Hepatocyte (in vitro differentiated cells): ENCODE measurements around the gene GOLGA2. TPM values are rescaled to one million over a fixed set of nuclear protein-coding genes. Genes with fewer than 3 reads are reported as not detected.

Experiments used
- DNase-seq: peaks from one replicate; pipeline ENCODE4 v3.0.0-alpha.2; 2016; ENCODE audit warnings: low spot score
- H2AFZ ChIP-seq: fragments of 200-600 bp; sonication (generic); 2 replicates; pipeline ENCODE4 v1.6.0; 2016; ENCODE audit warnings: antibody characterized with exemption, mild to moderate bottlenecking
- H3K27ac ChIP-seq: fragments of 200-600 bp; sonication (generic); 2 replicates; pipeline ENCODE4 v1.5.1; 2016; ENCODE audit warnings: mild to moderate bottlenecking
- H3K27me3 ChIP-seq: fragments of 200-600 bp; sonication (generic); 2 replicates; pipeline ENCODE4 v1.6.1; 2016
- H3K36me3 ChIP-seq: fragments of 200-600 bp; sonication (generic); replicated peaks from 2 replicates; pipeline ENCODE4 v1.5.1; 2016; ENCODE audit warnings: low read depth; ENCODE audit not compliant: insufficient read depth
- H3K4me1 ChIP-seq: fragments of 200-600 bp; sonication (generic); 2 replicates; pipeline ENCODE4 v1.5.1; 2016; ENCODE audit warnings: mild to moderate bottlenecking, moderate library complexity; ENCODE audit not compliant: insufficient read depth
- H3K4me2 ChIP-seq: fragments of 200-600 bp; sonication (generic); 2 replicates; pipeline ENCODE4 v1.6.0; 2016
- H3K4me3 ChIP-seq: fragments of 200-600 bp; sonication (generic); 2 replicates; pipeline ENCODE4 v1.5.1; 2016; ENCODE audit warnings: mild to moderate bottlenecking
- H3K79me2 ChIP-seq: fragments of 200-600 bp; sonication (generic); 2 replicates; pipeline ENCODE4 v1.6.0; 2017; ENCODE audit warnings: mild to moderate bottlenecking
- H3K9me2 ChIP-seq: fragments of 200-600 bp; sonication (generic); replicated peaks from 2 replicates; pipeline ENCODE4 v1.6.0; 2017; ENCODE audit warnings: mild to moderate bottlenecking; ENCODE audit not compliant: insufficient read depth
- H3K9me3 ChIP-seq: fragments of 200-600 bp; sonication (generic); 2 replicates; pipeline ENCODE4 v1.5.1; 2016; ENCODE audit warnings: low read depth, mild to moderate bottlenecking
- H4K20me1 ChIP-seq: fragments of 200-600 bp; sonication (generic); 2 replicates; pipeline ENCODE4 v1.6.0; 2016; ENCODE audit warnings: mild to moderate bottlenecking; ENCODE audit not compliant: insufficient read depth, poor library complexity, severe bottlenecking
- EZH2 ChIP-seq: fragments of 200-600 bp; sonication (generic); IDR thresholded peaks from 2 replicates; pipeline ENCODE4 v1.6.1; 2016; ENCODE audit warnings: antibody characterized with exemption, mild to moderate bottlenecking, borderline replicate concordance
- EZH2phosphoT487 ChIP-seq: fragments of 200-600 bp; sonication (generic); IDR thresholded peaks from one replicate; pipeline ENCODE4 v1.6.1; 2018; ENCODE audit warnings: antibody characterized with exemption, mild to moderate bottlenecking, low read depth, moderate library complexity; ENCODE audit not compliant: unreplicated experiment, severe bottlenecking
- WGBS: methylation state at CpG from one replicate; pipeline ENCODE4 v1.1.6; 2016; ENCODE audit warnings: low lambda C conversion rate; ENCODE audit errors: missing lambda C conversion rate; 5-methylcytosine and 5-hydroxymethylcytosine counted together
- polyA plus RNA-seq: library from polyadenylated mRNA; unstranded; fragments of >200 nt; fragmentation: Nextera tagmentation; extraction: Ambion mirVana; gene quantifications from 2 replicates; pipeline ENCODE4 v1.2.1, GENCODE V29; 2016
- total RNA-seq: library from RNA; depleted of rRNA; stranded (reverse); fragments of >200 nt; gene quantifications from 2 replicates; pipeline ENCODE4 v1.2.3, GENCODE V29; 2014
- TF ChIP-seq, protein P1 (sequence below): fragments of 200-600 bp; sonication (generic); IDR thresholded peaks from 2 replicates; pipeline ENCODE4 v1.5.1; 2016; ENCODE audit warnings: antibody characterized with exemption, mild to moderate bottlenecking; ENCODE audit not compliant: poor library complexity

The GOLGA2 gene
- total and polyA plus RNA-seq, 2 experiments from 2014 or later: 37.6 to 79.9 TPM

DNA sequence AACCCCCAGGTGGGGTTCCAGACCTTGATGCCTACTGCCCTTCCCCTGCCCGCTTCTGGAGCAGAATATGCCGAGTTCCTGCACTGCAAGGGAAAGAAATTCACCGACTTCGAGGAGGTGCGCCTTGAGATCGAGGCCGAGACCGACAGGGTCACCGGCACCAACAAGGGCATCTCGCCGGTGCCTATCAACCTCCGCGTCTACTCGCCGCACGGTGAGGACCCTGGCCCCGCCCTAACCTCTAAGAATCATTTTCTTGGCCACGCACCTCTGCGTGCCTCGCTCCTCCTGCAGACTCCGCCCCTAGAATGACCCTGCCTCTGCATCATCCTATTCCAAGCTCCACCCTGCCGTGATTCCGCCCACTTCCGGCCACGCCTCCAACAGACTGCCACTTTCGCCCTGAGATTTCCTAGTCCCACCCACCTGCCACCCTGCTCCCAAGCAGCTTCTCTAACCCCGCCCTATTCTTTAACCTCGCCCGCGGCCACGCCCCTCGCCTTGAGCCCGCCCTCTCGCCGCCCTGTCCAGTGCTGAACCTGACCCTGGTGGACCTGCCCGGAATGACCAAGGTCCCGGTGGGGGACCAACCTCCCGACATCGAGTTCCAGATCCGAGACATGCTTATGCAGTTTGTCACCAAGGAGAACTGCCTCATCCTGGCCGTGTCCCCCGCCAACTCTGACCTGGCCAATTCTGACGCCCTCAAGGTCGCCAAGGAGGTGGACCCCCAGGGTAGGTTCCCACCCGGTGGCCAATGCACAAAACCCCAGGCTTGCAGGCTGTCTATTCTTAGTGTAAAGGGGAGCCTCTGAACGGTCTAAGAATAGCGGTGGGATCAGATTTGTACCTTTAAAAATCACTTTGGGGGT, 57.1 kb downstream of the GOLGA2 start:
- Histone ChIP-seq H3K4me1 (peaks cover 10% of the 10 kb centered on the region), H4K20me1 (no peaks in the 10 kb centered on the region), H3K9me2 (no peaks in the 10 kb centered on the region), H3K36me3 (no peaks in the 10 kb centered on the region), H3K4me3 (no peak overlapping the region), H2AFZ (no peak overlapping the region), H3K27me3 (no peaks in the 10 kb centered on the region), H3K4me2 (peak overlapping the region; percentile 69), H3K9me3 (no peaks in the 10 kb centered on the region), H3K79me2 (no peaks in the 10 kb centered on the region), H3K27ac (peak overlapping the region; percentile 32)
- WGBS: 40% methylated on average over 42 of the region's 47 CpGs
- TF ChIP-seq, protein P1, sequence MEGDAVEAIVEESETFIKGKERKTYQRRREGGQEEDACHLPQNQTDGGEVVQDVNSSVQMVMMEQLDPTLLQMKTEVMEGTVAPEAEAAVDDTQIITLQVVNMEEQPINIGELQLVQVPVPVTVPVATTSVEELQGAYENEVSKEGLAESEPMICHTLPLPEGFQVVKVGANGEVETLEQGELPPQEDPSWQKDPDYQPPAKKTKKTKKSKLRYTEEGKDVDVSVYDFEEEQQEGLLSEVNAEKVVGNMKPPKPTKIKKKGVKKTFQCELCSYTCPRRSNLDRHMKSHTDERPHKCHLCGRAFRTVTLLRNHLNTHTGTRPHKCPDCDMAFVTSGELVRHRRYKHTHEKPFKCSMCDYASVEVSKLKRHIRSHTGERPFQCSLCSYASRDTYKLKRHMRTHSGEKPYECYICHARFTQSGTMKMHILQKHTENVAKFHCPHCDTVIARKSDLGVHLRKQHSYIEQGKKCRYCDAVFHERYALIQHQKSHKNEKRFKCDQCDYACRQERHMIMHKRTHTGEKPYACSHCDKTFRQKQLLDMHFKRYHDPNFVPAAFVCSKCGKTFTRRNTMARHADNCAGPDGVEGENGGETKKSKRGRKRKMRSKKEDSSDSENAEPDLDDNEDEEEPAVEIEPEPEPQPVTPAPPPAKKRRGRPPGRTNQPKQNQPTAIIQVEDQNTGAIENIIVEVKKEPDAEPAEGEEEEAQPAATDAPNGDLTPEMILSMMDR: no peak
- TF ChIP-seq EZH2phosphoT487 (no peak), EZH2 (no peak)
- peak; percentile 94 for DNase-seq

DNA sequence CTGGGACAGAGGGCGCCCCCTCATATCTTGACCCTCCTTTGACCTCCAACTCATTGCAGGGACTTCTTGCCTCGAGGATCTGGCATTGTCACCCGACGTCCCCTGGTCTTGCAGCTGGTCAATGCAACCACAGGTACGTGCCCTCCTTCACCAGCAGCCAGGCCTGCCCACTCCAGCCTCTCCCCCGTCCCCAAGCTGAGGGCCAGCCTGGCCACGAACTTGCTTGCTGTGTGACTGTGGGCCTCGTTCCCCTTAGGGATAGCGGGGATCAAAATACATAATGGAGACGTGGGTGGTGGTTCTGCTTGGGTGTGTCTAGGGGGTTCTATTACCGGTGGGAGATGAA, 57.7 kb downstream of the GOLGA2 start:
- Histone ChIP-seq H2AFZ (no peak overlapping the region), H3K27me3 (no peaks in the 10 kb centered on the region), H3K9me2 (no peaks in the 10 kb centered on the region), H3K36me3 (no peaks in the 10 kb centered on the region), H3K4me2 (peak overlapping the region; percentile 69), H3K4me3 (no peak overlapping the region), H3K9me3 (no peaks in the 10 kb centered on the region), H4K20me1 (no peaks in the 10 kb centered on the region), H3K79me2 (no peaks in the 10 kb centered on the region), H3K4me1 (peaks cover 10% of the 10 kb centered on the region), H3K27ac (peak overlapping the region; percentile 32)
- WGBS: 78% methylated on average over 11 of the region's 11 CpGs
- no peak for TF ChIP-seq EZH2phosphoT487
- DNase-seq: no peak

DNA sequence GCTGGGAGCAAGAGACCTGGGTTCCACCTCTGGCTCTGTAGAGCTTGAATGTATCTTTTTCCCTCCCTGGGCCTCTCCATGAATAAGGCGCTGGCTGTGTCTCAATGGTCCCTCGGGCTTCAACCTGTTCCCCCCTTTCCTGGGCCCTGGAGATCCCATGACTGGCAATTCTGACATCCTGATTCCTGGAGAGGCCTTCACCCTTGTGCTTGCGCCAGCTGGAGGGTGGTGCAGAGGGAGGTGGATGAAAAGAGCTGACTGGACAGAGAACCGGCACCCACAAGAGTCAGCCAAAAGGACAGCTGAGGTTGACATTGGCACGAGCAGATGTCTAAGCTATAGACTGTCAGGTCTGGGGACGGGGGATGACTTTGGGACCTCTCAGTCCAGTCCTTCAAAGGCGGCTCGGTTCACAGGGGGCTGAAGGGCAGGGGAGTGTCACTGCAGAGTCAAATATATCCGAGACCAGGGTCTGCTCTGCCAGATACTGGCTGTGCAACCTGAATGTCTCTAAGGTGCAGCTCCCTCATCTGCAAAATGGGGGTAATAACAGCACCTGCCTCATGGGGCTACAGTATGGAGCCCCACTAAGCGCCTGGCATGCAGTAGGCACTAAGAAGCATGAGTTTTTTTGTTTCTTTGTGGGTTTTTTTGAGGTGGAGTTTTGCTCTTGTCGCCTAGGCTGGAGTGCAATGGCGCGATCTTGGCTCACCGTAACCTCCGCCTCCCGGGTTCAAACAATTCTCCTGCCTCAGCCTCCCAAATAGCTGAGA, 58.8 kb downstream of the GOLGA2 start:
- H3K36me3 ChIP-seq: no peaks in the 10 kb centered on the region

More for the DNA sequence above, 58.8 kb downstream of the GOLGA2 start:
- 95% methylated on average over 16 of the region's 16 CpGs for WGBS
- Histone ChIP-seq H3K9me2 (no peaks in the 10 kb centered on the region), H2AFZ (no peak overlapping the region), H3K27ac (peak overlapping the region; percentile 58), H4K20me1 (no peaks in the 10 kb centered on the region), H3K4me1 (peaks cover 10% of the 10 kb centered on the region), H3K9me3 (no peaks in the 10 kb centered on the region), H3K27me3 (no peaks in the 10 kb centered on the region), H3K79me2 (no peaks in the 10 kb centered on the region), H3K4me2 (no peak overlapping the region), H3K4me3 (no peak overlapping the region)
- TF ChIP-seq EZH2phosphoT487 (no peak), EZH2 (no peak)
- TF ChIP-seq, protein P1: no peak
- no peak for DNase-seq
